ENCODE results near the gene LRIG3. TPM values are rescaled to one million over a fixed set of nuclear protein-coding genes. Genes with fewer than 3 reads are reported as not detected.

Gene LRIG3
- total RNA-seq, 1 donor from 2014 or later, result 0.21 TPM

DNA sequence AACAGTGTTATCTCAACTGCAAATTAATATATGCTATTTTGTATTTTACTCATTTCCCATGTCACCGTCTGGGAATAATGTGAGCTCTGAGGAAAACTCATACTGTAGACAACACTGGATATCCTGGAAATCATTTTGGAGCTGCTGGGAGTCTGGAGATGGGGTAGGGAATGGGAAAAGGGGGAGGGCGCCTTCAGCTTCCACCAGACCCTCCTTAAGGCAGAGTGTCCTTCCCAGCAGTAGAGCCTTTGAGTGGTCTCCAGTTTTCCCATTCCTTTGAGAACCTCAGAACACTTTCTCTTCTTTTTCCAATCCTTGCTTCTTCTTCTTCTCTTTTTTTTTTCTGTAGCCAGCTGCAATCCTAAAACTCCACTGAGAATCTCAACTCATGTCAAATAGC, 5.4 kb upstream of the LRIG3 start:
- H3K27ac Mint-ChIP-seq, result no peak overlapping the region
- no peaks in the 10 kb centered on the region for H3K36me3 Mint-ChIP-seq (ENCODE audit: low read depth)
- H3K9me3 Mint-ChIP-seq, result no peaks in the 10 kb centered on the region

GRCh38 chr12:58925111-58925611, 4.9 kb upstream of the LRIG3 start:
- no peaks in the 10 kb centered on the region for H3K9me3 Mint-ChIP-seq

More for the DNA sequence above, 5.4 kb upstream of the LRIG3 start:
- intact Hi-C loops (cut with micrococcal nuclease), result no loop called here
- Mint-ChIP-seq H3K4me1 (ENCODE audit: low read depth) (no peaks in the 10 kb centered on the region), H3K4me3 (ENCODE audit: low read depth) (no peak overlapping the region), H3K27me3 (ENCODE audit: low read depth) (peaks cover 4% of the 10 kb centered on the region)
- no peak for DNase-seq (ENCODE audit: low spot score)

GRCh38 chr12:58924652-58925051, 4.3 kb upstream of the LRIG3 start:
- Mint-ChIP-seq H3K9me3 (no peaks in the 10 kb centered on the region), H3K27me3 (ENCODE audit: low read depth) (peaks cover 10% of the 10 kb centered on the region), H3K4me1 (ENCODE audit: low read depth) (peaks cover 4% of the 10 kb centered on the region), H3K27ac (no peak overlapping the region), H3K36me3 (ENCODE audit: low read depth) (no peaks in the 10 kb centered on the region), H3K4me3 (ENCODE audit: low read depth) (no peak overlapping the region)
- DNase-seq (ENCODE audit: low spot score), result no peak
- intact Hi-C loops (cut with micrococcal nuclease), result no loop called here

More at GRCh38 chr12:58925111-58925611, 4.9 kb upstream of the LRIG3 start:
- Mint-ChIP-seq H3K27ac (no peak overlapping the region), H3K4me1 (ENCODE audit: low read depth) (peaks cover 4% of the 10 kb centered on the region), H3K4me3 (ENCODE audit: low read depth) (no peak overlapping the region), H3K36me3 (ENCODE audit: low read depth) (no peaks in the 10 kb centered on the region), H3K27me3 (ENCODE audit: low read depth) (peaks cover 9% of the 10 kb centered on the region)
- DNase-seq (ENCODE audit: low spot score), result no peak
- intact Hi-C loops (cut with micrococcal nuclease), result no loop called here

GRCh38 chr12:58923781-58924180, 3.5 kb upstream of the LRIG3 start:
- Mint-ChIP-seq H3K36me3 (ENCODE audit: low read depth) (no peaks in the 10 kb centered on the region), H3K9me3 (no peaks in the 10 kb centered on the region), H3K27me3 (ENCODE audit: low read depth) (peaks cover 16% of the 10 kb centered on the region), H3K4me1 (ENCODE audit: low read depth) (peaks cover 4% of the 10 kb centered on the region), H3K4me3 (ENCODE audit: low read depth) (no peak overlapping the region), H3K27ac (no peak overlapping the region)
- no peak for DNase-seq (ENCODE audit: low spot score)
- intact Hi-C loops (cut with micrococcal nuclease), result no loop called here

DNA sequence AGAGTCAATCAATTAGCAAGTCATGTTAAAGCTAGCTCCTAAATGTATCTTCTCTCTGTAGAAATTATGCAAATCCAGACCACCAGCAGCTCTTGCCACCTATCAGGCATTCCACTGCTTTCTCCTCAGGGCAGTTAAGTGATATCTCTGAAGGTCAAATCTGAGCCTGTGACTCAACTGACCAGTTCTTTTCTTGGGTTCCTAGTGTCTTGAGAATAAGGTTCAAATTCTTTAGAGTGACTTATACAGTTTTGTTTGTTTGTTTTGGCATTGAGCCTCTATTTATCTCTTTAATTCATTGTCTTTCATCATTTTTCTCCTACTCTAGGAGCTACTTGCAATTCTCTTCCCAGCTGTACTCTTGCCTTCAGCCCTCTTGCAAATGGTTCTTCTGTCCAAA, 2.5 kb upstream of the LRIG3 start:
- Mint-ChIP-seq H3K9me3 (no peaks in the 10 kb centered on the region), H3K4me1 (ENCODE audit: low read depth) (peaks cover 4% of the 10 kb centered on the region), H3K27me3 (ENCODE audit: low read depth) (peaks cover 24% of the 10 kb centered on the region), H3K4me3 (ENCODE audit: low read depth) (no peak overlapping the region), H3K27ac (no peak overlapping the region), H3K36me3 (ENCODE audit: low read depth) (no peaks in the 10 kb centered on the region)
- intact Hi-C loops (cut with micrococcal nuclease), result no loop called here
- DNase-seq (ENCODE audit: low spot score), result no peak

DNA sequence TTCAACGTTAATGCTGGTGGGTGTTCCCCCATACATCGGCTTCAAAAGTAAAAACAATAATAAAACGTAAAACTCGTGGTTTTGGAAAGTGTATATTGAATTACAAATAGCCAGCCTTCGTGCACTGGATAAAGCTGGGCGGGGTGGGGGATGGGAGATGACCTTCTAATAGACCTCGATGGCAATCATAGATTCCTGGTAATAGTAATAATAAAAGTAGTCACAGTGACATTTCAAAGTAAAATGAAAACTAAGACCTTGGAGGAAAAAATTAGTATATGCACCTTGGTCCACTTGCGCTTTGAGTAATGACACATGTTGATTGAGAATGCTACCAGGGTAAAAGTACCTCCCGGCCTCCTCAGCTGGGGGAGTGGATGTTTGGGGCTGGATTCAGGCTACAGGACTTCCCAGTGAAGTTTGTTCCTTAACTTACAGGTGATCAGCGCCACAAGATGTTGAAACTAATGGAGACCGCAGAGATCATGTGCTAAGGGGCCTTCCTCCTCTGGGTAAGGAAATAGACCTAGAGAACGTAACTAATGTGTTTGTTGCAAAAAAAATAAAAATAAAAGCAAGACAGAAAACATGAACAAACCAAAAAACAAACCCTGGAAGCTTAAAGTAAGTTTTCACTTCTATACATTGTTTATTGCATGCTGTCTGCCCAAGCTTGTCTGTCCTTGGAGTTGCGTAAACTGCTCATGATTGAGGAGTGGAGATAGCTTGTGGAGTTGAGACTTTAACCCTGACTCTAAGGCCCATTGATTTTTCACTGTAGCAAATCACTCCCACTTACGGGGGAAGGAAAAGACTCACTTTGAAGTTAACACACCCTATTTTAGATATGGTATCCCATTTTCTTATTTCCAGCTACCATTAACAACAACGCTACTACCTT, 907 bp upstream of the LRIG3 start:
- DNase-seq (ENCODE audit: low spot score), result no peak
- Mint-ChIP-seq H3K9me3 (no peaks in the 10 kb centered on the region), H3K27me3 (ENCODE audit: low read depth) (peaks cover 28% of the 10 kb centered on the region), H3K27ac (no peak overlapping the region), H3K4me3 (ENCODE audit: low read depth) (no peak overlapping the region), H3K36me3 (ENCODE audit: low read depth) (no peaks in the 10 kb centered on the region), H3K4me1 (ENCODE audit: low read depth) (peaks cover 4% of the 10 kb centered on the region)
- intact Hi-C loops (cut with micrococcal nuclease), result no loop called here

DNA sequence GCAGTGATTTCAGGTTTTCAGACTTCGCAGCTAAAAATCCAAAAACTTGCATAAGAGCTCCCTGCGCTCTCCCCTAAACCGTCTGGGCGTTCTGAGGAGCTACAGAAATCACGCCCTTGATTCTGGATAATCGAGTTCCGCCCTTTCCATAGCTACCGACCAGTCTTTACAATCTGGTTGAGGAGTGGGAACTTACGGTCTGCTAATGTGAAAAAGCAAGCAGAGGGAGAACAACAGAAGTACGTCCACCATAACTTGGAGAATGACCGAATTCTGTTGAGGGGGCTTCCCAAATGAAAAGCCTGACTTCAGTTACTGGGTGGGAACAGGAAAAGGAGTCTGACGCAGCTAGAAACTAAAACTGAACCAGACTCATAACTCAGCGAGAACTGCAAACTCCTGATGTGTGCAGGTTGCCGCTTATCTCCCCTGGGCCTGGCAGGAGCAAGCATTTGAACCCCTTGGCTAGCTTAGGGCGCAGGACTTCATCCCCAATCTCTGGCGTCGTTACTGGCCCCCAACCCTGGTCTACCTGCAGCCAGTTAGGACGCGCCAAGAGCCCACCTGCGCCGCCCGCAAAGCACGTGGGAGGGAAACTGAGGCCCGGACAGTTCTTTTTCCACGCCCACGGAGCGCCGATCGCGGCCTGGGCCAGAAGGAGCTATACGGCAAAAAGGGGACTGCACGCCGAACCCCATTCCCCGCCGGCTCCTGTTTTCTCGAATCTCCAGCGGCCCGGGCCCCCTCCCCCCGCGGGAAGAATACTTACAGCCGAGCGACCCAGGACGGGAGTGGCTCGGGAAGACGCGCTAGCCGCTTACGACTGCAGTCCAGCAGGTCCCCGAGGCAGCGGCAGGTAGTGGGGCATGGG, 838 bp downstream of the LRIG3 start:
- no peak for DNase-seq (ENCODE audit: low spot score)
- Mint-ChIP-seq H3K9me3 (no peaks in the 10 kb centered on the region), H3K36me3 (ENCODE audit: low read depth) (no peaks in the 10 kb centered on the region), H3K27ac (no peak overlapping the region), H3K4me3 (ENCODE audit: low read depth) (no peak overlapping the region), H3K27me3 (ENCODE audit: low read depth) (peaks cover 28% of the 10 kb centered on the region), H3K4me1 (ENCODE audit: low read depth) (peaks cover 4% of the 10 kb centered on the region)
- intact Hi-C loops (cut with micrococcal nuclease), result no loop called here

GRCh38 chr12:58918469-58918844, 1.8 kb downstream of the LRIG3 start:
- intact Hi-C loops (cut with micrococcal nuclease), result no loop called here
- DNase-seq (ENCODE audit: low spot score), result no peak
- H3K27me3 Mint-ChIP-seq (ENCODE audit: low read depth), result peaks cover 28% of the 10 kb centered on the region
- peaks cover 4% of the 10 kb centered on the region for H3K4me1 Mint-ChIP-seq (ENCODE audit: low read depth)
- H3K9me3 Mint-ChIP-seq, result no peaks in the 10 kb centered on the region
- no peak overlapping the region for H3K27ac Mint-ChIP-seq
- H3K4me3 Mint-ChIP-seq (ENCODE audit: low read depth), result no peak overlapping the region
- H3K36me3 Mint-ChIP-seq (ENCODE audit: low read depth), result no peaks in the 10 kb centered on the region

DNA sequence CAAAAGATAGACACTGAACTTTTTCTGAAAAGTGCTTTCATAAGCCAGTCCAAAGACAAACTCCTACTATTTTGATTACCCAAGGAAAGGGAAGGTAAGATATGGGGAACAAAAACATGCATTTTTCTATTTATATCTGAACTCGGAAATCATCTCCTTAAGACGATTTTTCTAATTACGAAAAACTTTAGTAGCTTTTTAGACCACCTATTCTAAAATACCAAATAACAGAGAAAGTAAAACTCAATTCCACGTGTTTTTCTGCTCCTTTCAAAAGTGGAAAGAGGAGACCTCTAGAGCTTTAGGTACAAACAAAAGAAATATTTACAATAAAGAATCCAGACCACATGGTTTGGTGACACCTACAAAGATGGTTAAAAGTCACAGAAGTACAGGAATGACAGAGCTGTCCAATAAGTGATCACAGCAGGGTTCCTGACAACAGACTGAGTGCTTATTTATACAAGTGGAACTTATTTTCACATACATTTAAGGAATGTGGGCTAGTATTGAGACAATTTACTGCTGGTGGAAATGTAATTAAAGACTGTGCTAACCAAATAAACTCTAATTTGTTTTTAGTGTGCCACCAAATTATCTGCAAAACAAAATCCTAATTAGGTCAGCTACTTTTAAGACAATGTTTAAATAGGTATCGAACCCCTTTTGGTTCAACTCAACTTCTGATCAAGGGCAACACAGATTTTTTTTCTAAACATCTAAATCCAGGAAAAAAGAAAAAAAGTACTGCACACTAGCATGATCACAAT, 2.4 kb downstream of the LRIG3 start:
- intact Hi-C loops (cut with micrococcal nuclease), result no loop called here
- H3K9me3 Mint-ChIP-seq, result no peaks in the 10 kb centered on the region
- H3K4me3 Mint-ChIP-seq (ENCODE audit: low read depth), result no peak overlapping the region
- H3K36me3 Mint-ChIP-seq (ENCODE audit: low read depth), result no peaks in the 10 kb centered on the region
- peaks cover 28% of the 10 kb centered on the region for H3K27me3 Mint-ChIP-seq (ENCODE audit: low read depth)
- DNase-seq (ENCODE audit: low spot score), result no peak
- H3K4me1 Mint-ChIP-seq (ENCODE audit: low read depth), result peaks cover 4% of the 10 kb centered on the region
- H3K27ac Mint-ChIP-seq, result no peak overlapping the region

DNA sequence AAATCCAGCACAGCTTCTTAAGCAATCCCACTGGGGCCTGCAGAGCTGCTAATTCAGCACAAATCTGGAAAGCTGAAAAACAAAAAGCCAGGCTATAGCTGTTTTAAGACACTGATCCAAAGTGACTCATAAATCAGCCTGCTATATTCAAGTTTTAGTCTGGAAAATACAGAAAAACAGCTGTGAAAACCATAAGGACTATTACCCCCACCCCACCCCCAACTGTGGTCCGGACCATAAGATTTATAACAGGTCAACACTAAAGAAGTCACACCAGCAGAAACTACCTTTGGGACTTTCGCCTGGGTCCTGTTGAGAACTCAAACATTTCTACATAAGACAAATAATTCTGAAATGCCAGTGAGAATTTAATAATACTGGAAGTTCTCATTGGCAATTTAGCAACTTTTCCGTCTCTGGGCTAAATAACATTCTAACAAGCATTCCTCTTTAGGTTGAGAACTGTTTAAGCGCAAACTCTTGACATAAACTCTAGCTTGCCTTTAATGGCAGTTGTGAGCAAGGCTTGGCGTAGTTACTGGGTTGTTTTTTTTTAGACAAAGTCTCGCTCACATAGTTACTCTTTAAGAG, 3.3 kb downstream of the LRIG3 start:
- no peaks in the 10 kb centered on the region for H3K9me3 Mint-ChIP-seq
- intact Hi-C loops (cut with micrococcal nuclease), result no loop called here

DNA sequence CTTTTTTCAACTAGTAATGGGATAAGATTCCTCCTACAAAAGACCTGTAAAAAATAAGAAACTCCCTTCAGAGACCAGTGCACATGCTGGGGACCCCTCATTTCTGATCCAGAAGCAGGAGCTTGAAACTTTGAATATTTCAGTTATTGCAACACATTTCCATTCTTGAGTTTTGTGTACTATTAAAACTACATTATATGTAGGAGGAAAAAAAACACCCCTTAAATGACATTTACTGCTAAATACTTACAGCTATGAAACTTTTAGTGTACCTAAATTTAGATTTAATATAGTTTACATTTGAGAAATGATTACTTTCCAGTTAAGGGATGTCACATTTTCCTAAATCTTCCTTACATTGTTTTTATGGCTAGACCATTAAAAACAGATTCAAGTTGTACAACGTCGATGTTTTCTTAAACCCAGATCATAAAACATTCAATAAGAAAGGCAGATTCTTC, 4.1 kb downstream of the LRIG3 start:
- Mint-ChIP-seq H3K27me3 (ENCODE audit: low read depth) (peaks cover 25% of the 10 kb centered on the region), H3K4me3 (ENCODE audit: low read depth) (no peak overlapping the region), H3K36me3 (ENCODE audit: low read depth) (no peaks in the 10 kb centered on the region), H3K4me1 (ENCODE audit: low read depth) (peaks cover 4% of the 10 kb centered on the region), H3K9me3 (no peaks in the 10 kb centered on the region), H3K27ac (no peak overlapping the region)
- no peak for DNase-seq (ENCODE audit: low spot score)
- intact Hi-C loops (cut with micrococcal nuclease), result no loop called here

More for the DNA sequence above, 3.3 kb downstream of the LRIG3 start:
- Mint-ChIP-seq H3K36me3 (ENCODE audit: low read depth) (no peaks in the 10 kb centered on the region), H3K27ac (no peak overlapping the region), H3K4me1 (ENCODE audit: low read depth) (peaks cover 4% of the 10 kb centered on the region), H3K27me3 (ENCODE audit: low read depth) (peaks cover 27% of the 10 kb centered on the region), H3K4me3 (ENCODE audit: low read depth) (no peak overlapping the region)
- no peak for DNase-seq (ENCODE audit: low spot score)

DNA sequence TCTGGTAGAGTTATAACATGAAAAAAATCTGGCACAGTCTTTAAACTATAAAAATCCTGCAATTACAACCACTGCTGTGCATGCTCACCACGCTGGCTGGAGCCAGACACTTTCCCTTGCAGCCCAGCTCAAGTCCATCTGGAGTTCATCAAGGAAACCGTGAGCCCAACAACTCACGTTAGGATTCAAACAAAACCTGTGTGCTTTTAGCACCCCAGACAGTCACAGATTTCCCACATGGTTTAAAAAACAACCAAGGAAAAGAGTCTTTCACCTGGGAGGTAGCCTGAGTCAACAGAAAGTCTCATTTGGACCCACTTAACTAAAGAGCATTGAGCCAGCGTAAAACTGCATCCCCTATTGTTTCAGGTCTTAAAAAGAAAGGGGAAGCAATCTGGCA, 4.7 kb downstream of the LRIG3 start:
- intact Hi-C loops (cut with micrococcal nuclease), result no loop called here
- Mint-ChIP-seq H3K4me1 (ENCODE audit: low read depth) (peaks cover 4% of the 10 kb centered on the region), H3K36me3 (ENCODE audit: low read depth) (no peaks in the 10 kb centered on the region), H3K4me3 (ENCODE audit: low read depth) (no peak overlapping the region), H3K9me3 (no peaks in the 10 kb centered on the region), H3K27me3 (ENCODE audit: low read depth) (peaks cover 23% of the 10 kb centered on the region), H3K27ac (no peak overlapping the region)
- no peak for DNase-seq (ENCODE audit: low spot score)
